ENCODE results near the gene TEN1.
"Not testable (repeated sequence)": the region's sequence is repeated elsewhere in the genome, so short reads cannot be mapped to it uniquely, and the experiment has no call there.

The TEN1 gene

GRCh38 chr17:76024353-76024752 is 45.3 kb downstream of the TEN1 start:
- DNase-seq (ENCODE audit: extremely low read depth in 1 of 2, low read depth in 1 of 2), result no peak

DNA sequence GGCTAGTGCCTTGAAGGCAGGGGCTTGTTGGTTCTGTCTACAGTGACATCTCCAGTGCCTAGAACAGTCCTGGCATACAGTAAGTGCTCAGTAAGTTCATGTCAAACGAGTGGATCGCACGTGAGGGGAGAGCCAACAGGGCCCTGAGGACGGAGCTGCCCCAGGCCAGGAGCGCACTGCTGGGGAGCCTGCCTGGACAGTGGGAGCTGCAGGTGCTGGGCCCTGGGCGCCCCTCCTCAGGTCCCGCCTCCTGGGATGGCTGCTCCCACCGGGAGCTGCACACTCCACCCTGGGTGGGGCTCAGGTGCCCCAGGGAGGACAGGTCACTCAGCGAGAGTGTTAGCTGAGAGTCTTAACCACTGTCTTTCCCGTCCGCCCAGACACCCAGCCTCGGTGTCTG is 46.3 kb downstream of the TEN1 start:
- no peak for DNase-seq (ENCODE audit: extremely low read depth in 1 of 2, low read depth in 1 of 2)

DNA sequence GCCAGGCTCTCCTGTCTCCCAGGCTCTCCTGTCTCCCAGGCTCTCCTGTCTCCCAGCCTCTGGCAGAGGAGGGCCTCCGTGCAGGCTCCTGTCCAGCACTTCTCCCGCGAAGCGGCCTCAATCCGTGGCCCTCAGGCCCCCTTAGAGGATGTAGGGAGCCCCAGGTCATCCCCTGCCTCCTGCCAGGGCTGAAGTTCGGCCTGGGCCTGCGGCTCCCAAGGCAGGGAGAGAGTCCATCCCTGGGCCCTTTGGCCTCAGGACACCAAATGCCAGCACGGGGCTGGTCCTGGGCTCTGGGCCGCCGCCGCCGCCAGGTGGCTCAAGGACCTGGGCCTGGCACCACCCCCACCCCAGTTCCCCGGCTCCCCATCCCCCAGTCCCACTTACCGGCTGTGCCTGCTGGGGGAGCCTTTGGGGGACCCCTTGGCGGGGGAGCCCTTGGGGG is 47.7 kb downstream of the TEN1 start:
- DNase-seq (ENCODE audit: extremely low read depth in 1 of 2, low read depth in 1 of 2), result no peak

- no peak for DNase-seq (ENCODE audit: extremely low read depth in 1 of 2, low read depth in 1 of 2)
Measured at GRCh38 chr17:76027159-76027839, 48.3 kb downstream of the TEN1 start, which contains the start of gene EVPL. EVPL (minus strand) TSS chr17:76027306; CDS start chr17:76027198, 108 bp downstream.

- no peak for DNase-seq (ENCODE audit: extremely low read depth in 1 of 2, low read depth in 1 of 2)
Measured at GRCh38 chr17:76032073-76032779, 53.2 kb downstream of the TEN1 start.

DNA sequence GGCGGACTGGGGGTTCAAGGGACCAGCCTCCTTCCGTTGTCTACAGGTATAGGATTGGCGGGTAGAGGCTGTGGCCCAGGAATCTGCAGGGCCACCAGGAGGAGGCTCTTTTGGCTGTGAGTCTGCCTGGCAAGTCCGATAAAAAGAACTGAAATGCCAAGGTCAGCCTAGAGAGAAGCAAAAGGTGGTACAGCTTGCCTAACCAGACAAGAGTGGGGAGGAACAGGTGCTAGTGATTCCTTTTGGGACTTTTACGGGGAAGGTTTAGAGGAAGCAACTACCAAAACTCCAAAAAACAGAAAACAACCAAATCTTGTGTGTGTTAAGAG is 53.7 kb downstream of the TEN1 start:
- no peak for DNase-seq (ENCODE audit: extremely low read depth in 1 of 2, low read depth in 1 of 2)

DNA sequence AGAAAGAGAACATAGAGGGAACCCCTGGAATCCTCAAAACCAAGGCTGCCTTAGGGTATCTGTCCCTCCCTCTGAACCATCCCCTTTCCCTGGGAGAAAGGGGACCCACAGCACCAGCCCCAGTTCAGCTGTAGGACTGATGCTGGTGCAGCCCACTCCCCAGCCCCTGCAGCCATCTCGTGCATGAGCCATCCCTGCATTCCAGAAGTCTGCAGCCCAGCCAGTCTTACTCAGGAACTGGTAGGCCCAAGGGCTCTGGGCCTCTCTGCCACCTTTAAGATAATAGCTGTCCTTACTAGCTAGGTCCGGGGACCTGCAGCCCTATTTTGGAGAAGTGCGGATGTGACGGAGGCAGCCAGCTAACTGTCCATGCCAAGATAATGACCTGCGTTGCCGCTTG is 54.1 kb downstream of the TEN1 start:
- no peak for DNase-seq (ENCODE audit: extremely low read depth in 1 of 2, low read depth in 1 of 2)

DNA sequence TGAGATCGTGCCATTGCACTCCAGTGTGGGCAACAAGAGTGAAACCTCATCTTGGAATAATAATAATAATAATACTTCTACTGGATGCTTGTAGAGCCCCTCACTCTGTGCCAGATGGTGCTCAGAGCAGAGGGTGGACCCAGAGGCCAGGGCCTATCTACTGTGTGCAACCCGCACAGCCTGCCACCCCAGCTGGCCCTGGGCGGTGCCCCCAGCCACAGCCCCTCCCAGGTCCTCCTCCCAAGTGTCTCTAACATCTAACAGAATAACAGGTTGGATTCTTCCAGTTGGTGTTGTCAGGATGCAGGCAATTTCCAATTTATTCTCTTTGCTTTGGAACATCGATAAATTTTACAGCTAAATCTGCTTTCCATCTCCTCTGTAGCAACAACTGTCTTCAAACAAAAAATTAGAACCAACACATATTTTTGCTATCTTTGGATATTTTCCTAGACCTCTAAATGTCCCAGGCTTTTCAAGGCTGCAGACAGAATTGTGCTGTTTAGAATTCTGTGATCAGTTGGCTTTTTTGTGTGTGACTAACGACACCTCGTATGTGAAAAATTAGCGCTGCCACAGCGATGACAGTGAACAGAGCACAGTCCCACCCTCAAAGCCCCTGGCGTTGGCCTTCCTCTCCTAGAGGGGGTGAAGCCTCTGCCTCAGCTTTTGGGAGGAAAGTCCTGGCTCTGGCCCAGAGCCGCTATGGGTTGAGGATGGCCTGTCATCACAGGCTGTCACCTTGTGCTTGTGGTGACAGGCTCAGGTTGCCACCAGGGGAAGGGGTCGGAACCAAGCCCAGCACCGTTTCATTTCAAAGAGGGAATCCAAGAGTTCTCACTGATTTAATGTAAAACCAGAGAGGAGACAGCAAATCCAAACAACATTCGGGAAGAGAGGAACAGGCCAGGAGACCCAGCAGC is 55.6 kb downstream of the TEN1 start:
- DNase-seq (ENCODE audit: extremely low read depth in 1 of 2, low read depth in 1 of 2), result no peak

DNA sequence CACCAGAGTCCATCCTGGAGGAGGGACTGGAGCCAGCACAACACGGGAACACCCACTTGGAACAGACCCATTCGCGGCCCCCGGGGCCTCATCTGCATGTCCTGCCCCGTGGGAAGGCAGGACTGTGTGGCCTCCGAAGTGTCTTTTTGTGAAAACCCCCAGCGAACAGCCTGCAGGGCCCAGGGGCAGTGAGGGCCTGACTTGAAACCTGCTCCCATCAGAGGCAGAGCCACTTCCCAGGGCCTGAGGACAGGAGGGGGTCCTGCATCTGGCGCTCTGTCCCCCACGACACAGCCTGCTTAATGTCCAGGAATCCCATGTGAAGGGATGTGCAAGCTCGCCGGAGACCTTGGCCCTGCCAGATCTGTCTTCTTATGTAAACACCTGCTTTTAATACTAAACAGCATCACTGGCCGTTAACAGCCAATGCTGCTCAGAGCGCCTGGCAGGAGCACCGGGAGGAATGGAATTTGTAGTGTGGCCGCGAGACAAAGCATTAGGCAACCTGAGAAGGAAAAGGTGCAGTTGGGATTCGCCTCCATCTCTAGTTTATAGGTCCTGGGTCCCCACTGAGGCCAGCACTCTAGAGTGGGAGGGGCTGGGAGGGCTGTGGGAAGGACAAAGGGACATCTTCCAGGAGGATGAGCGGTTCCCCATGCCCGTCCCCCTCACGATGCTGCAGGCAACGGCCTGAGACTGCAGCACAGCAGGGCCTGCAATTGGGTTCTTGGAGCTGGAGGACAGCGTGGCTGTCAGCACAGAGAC is 57.6 kb downstream of the TEN1 start:
- DNase-seq (ENCODE audit: extremely low read depth in 1 of 2, low read depth in 1 of 2), result no peak

GRCh38 chr17:76038050-76038449 is 59.0 kb downstream of the TEN1 start:
- no peak for DNase-seq (ENCODE audit: extremely low read depth in 1 of 2, low read depth in 1 of 2)

DNA sequence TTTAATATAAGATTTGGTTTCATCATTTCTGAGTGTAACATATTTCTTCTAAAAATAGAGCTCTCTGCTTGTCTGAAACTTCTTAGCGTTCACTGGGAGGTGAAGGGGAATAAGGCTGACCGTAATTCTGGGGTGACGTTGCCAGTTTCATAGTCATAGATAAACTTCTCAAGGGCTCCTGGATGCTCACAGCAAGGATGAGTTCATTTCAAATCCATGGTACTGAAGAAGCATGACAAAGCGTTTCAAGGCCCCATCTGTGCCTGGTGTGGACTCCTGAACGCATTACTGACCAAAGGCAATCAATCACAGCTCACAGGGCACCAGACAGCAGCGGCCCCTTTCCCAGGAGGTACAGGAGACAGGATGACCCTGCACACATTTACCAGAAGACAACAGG is 60.1 kb downstream of the TEN1 start:
- no peak for DNase-seq (ENCODE audit: extremely low read depth in 1 of 2, low read depth in 1 of 2)

- DNase-seq (ENCODE audit: extremely low read depth in 1 of 2, low read depth in 1 of 2), result no peak
Measured at GRCh38 chr17:76040376-76040775, 61.3 kb downstream of the TEN1 start.

DNA sequence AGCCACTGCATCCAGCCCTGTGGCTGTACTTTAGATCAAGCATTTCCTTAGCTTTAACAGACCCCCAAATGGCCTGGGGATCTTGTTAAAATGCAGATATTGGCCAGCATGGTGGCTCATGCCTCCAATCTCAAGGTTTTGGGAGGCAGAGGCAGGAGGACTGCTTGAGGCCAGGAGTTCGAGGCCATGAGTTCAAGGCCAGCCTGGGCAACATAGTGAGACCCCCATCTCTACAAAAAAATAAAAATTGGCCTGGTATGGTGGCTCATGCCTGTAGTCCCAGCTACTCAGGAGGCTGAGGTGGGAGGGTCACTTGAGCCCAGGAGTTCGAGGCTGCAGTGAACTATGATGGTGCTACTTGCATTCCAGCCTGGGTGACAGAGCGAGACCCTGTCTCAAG is 63.8 kb downstream of the TEN1 start:
- DNase-seq (ENCODE audit: extremely low read depth in 1 of 2, low read depth in 1 of 2), result not testable (repeated sequence)

- DNase-seq (ENCODE audit: extremely low read depth in 1 of 2, low read depth in 1 of 2), result not testable (repeated sequence)
Measured at GRCh38 chr17:76044475-76045007, 65.5 kb downstream of the TEN1 start.

- DNase-seq (ENCODE audit: extremely low read depth in 1 of 2, low read depth in 1 of 2), result no peak
Measured at GRCh38 chr17:76046064-76046463, 67.0 kb downstream of the TEN1 start.

DNA sequence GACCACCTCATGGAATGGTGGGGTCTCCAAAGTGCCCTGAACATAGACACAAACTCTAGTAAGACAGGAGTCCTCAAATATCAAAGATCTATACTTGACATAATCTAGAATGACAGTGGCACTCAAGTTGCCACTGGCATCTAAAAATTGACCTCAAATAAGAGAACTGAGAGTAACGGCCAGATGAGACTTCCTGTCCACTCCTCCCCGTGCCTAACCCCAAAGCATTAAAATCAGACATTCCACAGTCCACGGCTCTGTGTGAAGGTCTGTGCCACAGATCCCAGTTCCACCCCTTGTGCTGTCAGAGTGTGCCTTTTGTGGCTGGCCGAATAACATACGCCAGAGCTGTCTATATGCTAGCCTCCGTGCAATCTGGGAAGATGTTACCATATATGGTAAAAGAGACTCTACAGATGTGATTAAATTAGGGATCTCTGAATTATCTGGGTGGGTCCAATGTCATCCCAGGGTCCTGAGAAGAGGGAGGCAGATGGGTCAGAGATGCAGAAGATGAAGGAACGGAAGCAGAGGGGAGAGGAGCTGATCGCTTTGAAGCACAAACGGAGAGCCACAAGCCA is 69.1 kb downstream of the TEN1 start:
- no peak for DNase-seq (ENCODE audit: extremely low read depth in 1 of 2, low read depth in 1 of 2)

DNA sequence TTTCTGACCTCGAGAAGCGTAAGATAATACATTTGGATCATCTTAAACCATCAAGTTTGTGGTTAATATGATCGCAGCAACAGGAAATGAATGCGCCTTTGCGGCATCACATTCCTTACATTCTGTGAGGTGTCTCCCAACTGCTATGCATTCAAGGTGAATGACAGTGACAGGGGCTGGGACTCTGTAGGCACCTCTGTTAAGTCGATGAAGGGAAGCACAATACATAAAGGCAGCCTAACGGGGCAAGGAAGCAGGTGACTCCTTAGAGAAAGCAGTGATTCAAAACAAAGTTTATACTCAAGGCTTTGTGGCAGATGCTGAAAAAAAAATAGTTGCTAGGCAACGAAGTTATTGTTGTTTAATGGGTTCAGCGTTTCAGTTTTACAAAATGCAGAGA is 69.7 kb downstream of the TEN1 start:
- DNase-seq (ENCODE audit: extremely low read depth in 1 of 2, low read depth in 1 of 2), result no peak

GRCh38 chr17:76049239-76049638 is 70.2 kb downstream of the TEN1 start:
- no peak for DNase-seq (ENCODE audit: extremely low read depth in 1 of 2, low read depth in 1 of 2)

DNA sequence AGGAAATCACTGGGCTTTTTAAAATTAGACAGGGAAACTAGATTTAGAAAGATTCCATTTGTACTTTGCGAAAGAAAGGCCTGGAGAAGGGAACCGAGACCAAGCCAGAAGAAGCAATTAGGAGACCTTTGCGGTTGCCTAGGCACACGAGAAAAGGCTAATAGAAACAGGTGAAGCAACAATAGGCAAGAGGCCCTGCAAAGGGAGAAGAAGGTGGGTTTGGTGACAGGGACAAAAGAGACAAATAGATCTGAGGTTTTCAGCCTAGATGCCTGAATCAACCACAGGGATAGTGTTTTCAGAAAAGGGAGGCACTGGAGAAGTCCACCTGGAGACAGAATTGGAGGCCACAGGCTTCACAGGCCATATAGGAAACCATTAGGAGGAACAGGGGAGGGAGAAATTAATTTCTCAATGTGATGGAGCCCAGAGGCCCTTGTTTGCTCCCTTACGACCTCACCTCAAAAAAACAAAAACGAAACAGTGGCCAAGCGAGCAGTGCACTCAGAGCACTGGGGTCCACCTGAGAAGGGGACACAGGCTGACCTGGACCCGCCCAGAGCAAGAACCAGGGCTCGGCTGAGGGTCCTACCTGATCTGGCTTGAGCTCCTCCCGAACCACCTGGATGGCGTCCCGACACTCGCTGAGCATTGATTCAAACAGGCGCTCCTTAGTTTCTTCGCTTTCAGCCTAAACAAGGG is 70.9 kb downstream of the TEN1 start:
- no peak for DNase-seq (ENCODE audit: extremely low read depth in 1 of 2, low read depth in 1 of 2)
